Measurements from ENCODE around the gene CRYL1.

CRYL1 gene

GRCh38 chr13:20466371-20466770 is 59.3 kb downstream of the CRYL1 start:
- Histone ChIP-seq H3K27ac (replicated peaks) (no peak overlapping the region), H3K4me3 (replicated peaks; ENCODE audit: insufficient read depth, low read length) (no peak overlapping the region), H3K27me3 (ENCODE audit: insufficient read depth, poor library complexity, severe bottlenecking) (no peaks in the 10 kb centered on the region)
- TF ChIP-seq CTCF (IDR thresholded peaks at IDR 0.05; ENCODE audit: insufficient read depth, low read length): no peak
- TF ChIP-seq SPI1 (IDR thresholded peaks at IDR 0.05; ENCODE audit: borderline replicate concordance, low read depth): no peak
- no peak for TF ChIP-seq POLR2AphosphoS5 (IDR thresholded peaks at IDR 0.05; ENCODE audit: low read depth)
- TF ChIP-seq GABPA (IDR thresholded peaks at IDR 0.05; ENCODE audit: low read depth): no peak
- no peak for TF ChIP-seq REST (IDR thresholded peaks at IDR 0.05; ENCODE audit: insufficient replicate concordance, low read depth)
- no peak for DNase-seq (ENCODE audit: low read depth in 1 of 2, low spot score in 1 of 2)

- H3K27ac ChIP-seq (replicated peaks): no peak overlapping the region
- H3K4me3 ChIP-seq (replicated peaks; ENCODE audit: insufficient read depth, low read length): no peak overlapping the region
- H3K27me3 ChIP-seq (ENCODE audit: insufficient read depth, poor library complexity, severe bottlenecking): no peaks in the 10 kb centered on the region
- TF ChIP-seq REST (IDR thresholded peaks at IDR 0.05; ENCODE audit: insufficient replicate concordance, low read depth) (no peak), CTCF (IDR thresholded peaks at IDR 0.05; ENCODE audit: insufficient read depth, low read length) (no peak), SPI1 (IDR thresholded peaks at IDR 0.05; ENCODE audit: borderline replicate concordance, low read depth) (no peak), GABPA (IDR thresholded peaks at IDR 0.05; ENCODE audit: low read depth) (no peak), POLR2AphosphoS5 (IDR thresholded peaks at IDR 0.05; ENCODE audit: low read depth) (no peak)
- no peak for DNase-seq (ENCODE audit: low read depth in 1 of 2, low spot score in 1 of 2)
Measured at GRCh38 chr13:20465218-20465879, 60.3 kb downstream of the CRYL1 start.

GRCh38 chr13:20462921-20463320 is 62.7 kb downstream of the CRYL1 start:
- TF ChIP-seq SPI1 (IDR thresholded peaks at IDR 0.05; ENCODE audit: borderline replicate concordance, low read depth) (no peak), GABPA (IDR thresholded peaks at IDR 0.05; ENCODE audit: low read depth) (no peak), REST (IDR thresholded peaks at IDR 0.05; ENCODE audit: insufficient replicate concordance, low read depth) (no peak), CTCF (IDR thresholded peaks at IDR 0.05; ENCODE audit: insufficient read depth, low read length) (no peak), POLR2AphosphoS5 (IDR thresholded peaks at IDR 0.05; ENCODE audit: low read depth) (no peak)
- H3K27me3 ChIP-seq (ENCODE audit: insufficient read depth, poor library complexity, severe bottlenecking): no peaks in the 10 kb centered on the region

More at GRCh38 chr13:20462921-20463320, 62.7 kb downstream of the CRYL1 start:
- no peak overlapping the region for H3K27ac ChIP-seq (replicated peaks)
- H3K4me3 ChIP-seq (replicated peaks; ENCODE audit: insufficient read depth, low read length): no peak overlapping the region
- no peak for DNase-seq (ENCODE audit: low read depth in 1 of 2, low spot score in 1 of 2)
